HG03159 (cell line): ENCODE measurements around the gene SMARCD2.

Experiments
- ATAC-seq: cut with Tn5 transposase; IDR thresholded peaks from one replicate; pipeline ENCODE4 v1.9.1; 2021; ENCODE audit warnings: mild to moderate bottlenecking, moderate library complexity; ENCODE audit not compliant: unreplicated experiment

Gene SMARCD2

DNA sequence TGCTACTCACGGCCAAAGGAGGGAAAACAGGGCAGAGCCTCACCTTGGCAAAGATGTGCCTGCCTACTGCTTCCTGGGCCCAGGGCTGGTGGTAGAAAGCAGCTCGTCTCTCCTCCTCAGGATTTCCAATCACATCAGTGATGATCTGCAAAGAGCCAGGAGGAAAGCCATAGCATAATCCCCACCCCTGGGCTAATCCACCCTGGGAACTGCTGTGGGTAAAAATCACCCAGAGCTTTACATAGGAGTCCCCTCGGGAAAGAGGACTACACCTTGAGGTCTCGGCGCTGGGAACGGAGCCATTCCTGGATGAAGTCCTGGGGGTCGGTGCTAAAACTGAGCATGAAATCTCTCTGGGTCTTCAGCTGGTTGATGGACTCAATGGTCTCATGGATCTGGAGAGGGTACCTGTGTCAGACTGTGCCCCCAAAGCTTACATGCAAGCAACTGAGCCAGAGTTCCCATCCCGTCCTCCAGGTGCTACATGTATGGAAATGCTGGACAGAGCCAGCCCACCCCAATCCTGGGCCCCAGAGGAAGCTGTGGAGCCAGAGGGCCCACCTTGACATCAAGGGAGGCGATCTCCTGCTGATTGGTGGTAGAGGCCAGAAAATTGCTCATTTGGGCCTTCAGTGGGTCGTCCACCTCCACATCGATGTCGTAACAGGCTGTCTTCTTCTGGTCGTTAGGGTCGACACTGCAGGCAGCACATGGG is 9.3 kb downstream of the SMARCD2 start:
- ATAC-seq = no peak

DNA sequence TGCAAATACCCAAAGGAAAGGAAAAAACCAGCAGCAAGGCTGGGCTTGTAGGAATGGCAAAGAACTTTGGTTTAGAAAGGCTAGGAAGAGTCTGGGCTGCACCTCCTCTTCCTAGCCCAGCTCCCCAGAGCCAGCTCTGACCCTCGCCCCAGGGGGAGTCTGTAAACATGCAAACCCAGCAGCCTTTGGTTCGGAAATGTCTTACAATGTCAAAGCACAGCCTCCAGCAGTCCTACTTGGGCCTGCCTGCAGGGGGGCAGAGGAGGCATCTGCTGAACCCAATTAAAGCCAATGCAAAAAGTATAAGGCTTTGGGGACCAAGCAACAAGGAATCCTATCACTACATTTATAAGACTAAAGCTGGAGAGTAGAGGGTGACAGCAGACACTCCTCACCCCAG is 10.0 kb downstream of the SMARCD2 start:
- no peak for ATAC-seq

DNA sequence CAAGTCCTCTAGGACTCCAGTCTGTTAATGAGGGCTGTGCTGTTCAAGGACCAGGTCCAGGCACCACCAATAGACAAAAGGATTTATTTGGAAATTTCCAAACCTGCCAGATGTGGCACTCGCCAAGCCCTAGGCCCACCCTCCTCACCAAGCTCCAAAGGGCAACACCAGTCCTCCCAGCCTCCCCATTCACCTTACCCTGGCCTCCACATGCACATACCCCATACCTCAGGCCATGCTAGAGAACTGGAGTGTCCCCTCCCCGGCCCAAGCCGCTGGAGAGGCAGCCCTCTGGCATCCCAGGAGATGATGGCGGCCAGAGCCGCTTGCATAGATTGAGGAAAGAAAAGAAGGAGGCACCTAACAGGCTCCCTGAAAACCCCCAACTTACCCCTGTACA is 10.5 kb downstream of the SMARCD2 start:
- ATAC-seq = no peak

DNA sequence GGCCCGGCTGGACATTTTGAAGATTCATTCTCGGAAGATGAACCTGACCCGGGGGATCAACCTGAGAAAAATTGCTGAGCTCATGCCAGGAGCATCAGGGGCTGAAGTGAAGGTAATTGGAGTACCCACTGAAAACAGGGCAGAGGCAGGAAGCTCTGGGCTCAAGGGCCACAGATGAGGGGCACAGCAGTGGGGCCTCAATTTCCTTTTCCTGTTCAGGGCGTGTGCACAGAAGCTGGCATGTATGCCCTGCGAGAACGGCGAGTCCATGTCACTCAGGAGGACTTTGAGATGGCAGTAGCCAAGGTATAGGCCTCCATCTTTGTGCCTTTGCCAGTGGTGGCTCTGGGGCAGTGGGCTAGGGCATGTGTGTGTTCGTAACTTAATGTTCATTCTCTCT is 11.0 kb downstream of the SMARCD2 start:
- ATAC-seq = no peak

DNA sequence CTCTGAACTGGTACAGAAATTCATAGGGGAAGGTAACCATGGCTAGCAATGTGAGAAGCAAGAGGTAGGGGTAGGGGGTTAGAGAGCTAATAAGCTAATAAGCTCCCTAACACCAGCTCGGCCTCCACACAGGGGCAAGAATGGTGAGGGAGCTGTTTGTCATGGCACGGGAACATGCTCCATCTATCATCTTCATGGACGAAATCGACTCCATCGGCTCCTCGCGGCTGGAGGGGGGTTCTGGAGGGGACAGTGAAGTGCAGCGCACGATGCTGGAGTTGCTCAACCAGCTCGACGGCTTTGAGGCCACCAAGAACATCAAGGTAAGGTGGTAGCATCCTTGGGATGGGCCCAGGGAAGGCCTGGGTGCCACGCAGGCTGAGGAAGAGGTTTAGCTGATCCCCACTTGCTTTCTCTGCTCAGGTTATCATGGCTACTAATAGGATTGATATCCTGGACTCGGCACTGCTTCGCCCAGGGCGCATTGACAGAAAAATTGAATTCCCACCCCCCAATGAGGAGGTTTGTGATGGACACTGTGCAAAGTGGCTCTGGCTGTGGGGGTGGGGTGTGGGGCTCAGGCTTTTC is 11.5 kb downstream of the SMARCD2 start:
- no peak for ATAC-seq

DNA sequence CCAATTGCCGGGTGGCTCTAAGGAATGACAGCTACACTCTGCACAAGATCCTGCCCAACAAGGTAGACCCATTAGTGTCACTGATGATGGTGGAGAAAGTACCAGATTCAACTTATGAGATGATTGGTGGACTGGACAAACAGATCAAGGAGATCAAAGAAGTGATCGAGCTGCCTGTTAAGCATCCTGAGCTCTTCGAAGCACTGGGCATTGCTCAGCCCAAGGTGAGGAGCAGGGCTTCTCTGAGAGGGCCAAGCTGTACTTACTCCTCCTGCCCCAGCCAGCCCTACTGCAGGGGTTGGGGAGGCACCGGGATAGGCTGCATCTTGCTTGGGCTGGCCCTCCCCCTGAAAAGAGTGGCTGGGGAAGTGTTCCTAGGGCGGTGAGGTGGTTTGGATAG is 12.2 kb downstream of the SMARCD2 start:
- ATAC-seq = no peak

DNA sequence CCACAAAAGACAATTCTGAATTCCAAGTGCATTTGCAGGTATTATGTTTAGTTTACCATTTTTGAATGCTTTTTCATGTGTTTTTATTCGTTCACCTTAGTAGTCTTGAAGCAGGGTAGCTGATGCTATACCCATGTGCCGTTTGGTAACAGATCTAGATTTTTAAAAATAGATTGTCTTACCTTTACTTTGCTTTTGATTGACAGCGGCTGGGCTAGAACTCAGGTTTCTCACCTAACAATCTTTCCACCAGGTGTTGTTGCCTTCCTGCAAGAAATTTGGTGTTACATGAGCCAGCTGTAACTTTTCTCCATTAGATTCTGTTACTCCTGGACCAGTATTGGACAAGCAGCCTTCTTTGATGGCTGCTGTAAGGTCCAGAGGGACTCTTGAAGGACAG is 13.5 kb downstream of the SMARCD2 start:
- ATAC-seq = no peak

DNA sequence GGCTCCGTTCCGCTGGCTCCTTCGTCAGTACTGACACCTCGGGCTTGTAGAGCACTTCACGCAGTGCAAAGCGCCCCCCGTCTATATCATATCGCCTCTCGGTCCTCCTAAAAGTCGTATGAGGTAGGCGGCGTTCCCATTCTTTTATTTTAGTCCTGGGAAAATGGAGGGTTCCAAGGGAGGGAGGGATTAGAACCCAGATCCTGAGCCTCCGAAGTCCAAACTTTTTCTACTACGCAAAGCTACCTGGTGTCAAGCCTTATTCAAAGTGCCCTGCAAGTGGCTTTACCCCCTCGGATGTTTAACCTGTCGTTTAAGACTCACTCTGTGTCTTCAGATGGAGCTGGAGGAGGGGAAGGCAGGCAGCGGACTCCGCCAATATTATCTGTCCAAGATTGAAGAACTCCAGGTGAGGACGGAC is 14.7 kb downstream of the SMARCD2 start:
- no peak for ATAC-seq

DNA sequence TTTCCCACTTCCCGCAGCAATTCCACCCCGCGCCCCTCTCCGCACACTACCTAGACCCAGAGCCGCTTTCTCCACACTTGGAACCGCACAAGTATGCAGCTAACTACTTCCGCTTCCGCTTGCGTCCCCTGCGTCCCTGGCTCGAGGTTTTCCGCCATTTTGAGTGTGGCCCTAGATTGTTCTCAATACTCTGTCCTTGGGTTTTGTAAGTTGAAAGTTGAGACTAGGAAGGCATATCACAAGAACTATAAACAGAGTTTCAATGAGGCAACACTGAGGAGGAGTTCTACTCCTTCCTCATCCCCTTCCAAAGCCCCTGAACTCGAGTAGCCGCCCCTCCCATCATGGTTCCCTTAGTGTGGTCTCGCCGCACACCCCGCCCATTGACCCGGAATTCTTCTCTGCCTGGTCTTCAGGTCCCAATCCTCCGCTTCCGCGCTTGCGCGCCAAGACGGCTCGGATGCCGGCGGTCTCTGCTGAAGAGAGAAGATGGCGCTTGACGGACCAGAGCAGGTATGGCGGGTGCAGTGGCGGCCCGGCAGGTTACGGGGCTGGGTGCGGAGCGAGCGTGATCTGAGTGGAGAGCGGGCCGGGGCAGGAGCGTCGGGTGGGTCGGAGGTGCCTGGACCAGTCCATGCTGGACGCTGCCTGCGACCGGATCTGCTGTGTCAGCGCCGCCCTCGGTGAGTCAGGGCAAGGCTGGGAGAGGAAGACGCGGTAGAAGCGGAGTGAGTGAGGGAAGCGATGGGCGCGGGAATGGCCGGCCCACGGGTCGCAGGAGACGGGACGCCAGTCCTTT is 15.3 kb downstream of the SMARCD2 start, which contains the start of the genes FTSJ3 and PSMC5:
Gene FTSJ3 (minus strand): TSS at position 662 of the 799 bp plus-strand sequence. CDS start 761 bp downstream, outside the sequence.
Gene PSMC5 (plus strand): TSS at position 430 of the 799 bp plus-strand sequence. CDS start 60 bp downstream, at position 490.
- peak; percentile 79 for ATAC-seq

DNA sequence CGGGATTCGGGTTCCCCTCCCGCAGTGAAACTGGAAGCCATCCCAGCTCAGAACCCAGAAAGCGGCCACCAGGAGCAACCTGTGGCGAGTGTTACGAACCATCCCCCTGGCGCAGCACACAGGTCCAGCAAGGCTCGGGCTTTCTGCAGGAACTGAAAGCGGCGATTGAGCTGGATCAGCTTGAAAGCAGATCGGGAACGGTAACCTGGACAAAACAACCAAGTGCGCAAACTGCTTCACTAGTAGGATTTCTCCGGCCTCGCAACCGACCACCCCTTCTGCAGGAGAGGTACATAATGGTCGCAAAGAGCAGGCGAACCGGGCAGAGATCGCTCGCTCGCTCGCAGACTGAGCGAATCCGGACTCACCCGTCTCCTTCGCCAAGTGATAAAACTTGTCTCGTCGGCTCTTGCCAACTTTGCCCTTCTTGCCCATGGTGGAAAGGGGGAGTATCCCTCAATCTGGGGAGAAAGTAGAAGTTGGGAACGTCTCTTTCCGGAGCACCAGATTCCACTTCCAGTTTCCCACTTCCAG is 15.9 kb downstream of the SMARCD2 start:
- ATAC-seq = peak; percentile 8

DNA sequence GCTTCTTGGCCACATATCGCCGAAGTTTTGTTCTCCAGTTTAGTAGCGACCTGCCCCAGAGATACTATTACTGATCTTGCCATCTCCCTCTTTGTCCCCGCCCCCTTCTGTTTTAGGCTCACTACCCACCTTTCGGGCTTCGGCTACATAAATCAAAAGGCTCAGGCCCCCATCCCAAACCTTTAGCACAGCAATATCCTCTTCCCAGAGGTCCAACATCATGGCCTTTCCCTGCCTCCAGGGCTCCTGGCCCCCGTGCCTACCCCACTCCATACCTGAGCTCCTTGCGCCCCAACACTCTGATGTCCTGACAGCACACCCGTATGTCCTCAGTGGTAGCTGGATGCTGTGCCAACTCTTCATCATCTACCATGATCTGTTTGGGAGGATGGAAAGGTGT is 18.1 kb downstream of the SMARCD2 start:
- no peak for ATAC-seq

DNA sequence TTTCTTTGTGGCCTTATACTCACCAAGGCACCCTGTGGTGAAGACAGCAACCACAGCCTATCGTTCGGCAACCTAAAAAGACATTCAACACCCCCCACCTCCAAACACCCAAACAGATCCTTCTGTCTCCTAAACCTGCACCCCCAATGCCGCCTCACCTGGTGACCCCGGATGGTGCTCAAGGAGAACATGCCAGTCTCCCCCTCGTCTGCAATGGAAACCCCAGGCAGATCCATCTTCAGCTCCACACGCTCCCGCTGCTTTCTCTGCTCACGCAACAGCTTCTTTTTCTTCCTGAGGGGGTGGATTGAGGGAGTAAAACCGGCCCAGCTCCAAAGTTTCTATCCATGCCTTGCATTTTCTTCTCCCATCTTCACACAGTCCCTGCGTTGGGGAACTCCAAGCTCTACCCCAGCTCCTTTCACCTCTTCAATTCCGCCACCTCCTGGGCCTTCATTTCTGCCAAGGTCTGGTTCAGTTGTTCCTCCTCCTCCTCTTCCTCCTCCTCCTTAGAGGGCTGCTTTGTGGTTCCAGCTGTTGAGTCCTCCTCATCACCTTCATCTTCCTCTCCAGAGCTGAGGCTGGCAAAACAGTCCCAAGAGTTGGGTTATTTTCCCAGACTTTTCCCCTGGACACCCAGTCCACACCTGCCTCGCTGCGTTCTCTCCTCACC is 18.7 kb downstream of the SMARCD2 start:
- ATAC-seq = no peak

DNA sequence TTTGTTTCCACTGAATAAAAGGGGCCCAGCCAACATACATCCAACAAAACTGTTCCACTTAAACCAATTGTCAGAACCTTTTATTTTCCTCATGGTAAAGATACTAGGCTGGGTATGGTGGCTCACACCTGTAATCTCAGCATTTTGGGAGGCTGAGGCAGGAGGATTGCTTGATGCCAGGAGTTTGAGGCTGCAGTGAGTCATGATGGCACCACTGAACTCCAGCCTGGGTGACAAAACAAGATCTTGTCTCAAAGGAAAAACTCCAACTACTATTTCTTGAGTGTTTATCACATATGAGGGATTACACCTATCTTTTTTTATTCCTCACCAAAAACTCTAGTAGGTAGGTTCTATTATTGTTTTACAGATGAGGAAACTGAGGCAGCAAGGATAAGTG is 19.9 kb downstream of the SMARCD2 start:
- ATAC-seq = no peak

DNA sequence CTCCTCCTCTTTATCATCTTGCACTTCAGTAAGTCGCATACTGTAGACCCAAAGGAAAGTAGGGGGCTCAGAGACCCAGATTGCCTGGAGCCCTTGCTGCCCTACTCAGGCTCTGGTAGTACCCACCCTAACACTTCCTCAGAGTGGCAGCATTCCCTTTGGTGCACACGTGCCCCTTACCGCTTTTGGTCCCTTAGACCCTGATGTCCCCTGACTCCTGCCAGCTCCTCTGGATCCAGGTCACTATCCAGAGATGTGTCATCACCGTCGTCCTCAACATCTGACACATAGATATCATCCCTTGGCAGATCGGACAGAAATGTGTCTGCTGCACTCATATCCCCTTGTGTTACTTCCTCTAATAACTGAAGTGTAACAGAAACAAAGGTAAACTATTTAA is 20.7 kb downstream of the SMARCD2 start:
- ATAC-seq = no peak

DNA sequence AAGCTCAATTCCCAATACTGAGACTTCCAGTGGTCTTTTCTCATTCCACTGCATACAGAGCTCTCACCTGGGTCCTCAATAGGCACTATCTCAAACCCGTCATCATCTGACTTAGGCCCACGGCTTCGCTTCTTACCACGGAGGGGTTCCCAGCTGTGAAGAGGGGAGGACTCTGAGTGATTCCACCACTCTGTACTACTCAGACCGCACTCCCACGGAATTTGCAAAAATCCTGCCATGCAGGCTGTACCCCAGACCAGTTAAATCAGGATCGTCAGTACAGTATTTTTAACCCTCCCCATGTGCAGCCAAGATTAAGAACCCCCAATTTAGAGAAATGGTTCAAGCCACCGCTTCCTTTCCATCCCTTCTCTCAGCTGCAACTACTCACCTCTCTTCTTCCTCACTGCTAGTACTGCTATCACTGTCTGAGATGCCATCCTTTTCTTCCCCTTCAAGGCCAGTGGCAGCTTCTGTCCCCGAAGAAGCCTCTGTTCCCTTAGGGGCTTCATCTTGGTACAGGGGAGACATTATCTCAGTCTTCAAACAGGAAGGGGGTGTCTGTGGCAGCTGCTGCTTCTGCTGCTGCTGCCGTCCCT is 21.4 kb downstream of the SMARCD2 start:
- ATAC-seq = no peak

DNA sequence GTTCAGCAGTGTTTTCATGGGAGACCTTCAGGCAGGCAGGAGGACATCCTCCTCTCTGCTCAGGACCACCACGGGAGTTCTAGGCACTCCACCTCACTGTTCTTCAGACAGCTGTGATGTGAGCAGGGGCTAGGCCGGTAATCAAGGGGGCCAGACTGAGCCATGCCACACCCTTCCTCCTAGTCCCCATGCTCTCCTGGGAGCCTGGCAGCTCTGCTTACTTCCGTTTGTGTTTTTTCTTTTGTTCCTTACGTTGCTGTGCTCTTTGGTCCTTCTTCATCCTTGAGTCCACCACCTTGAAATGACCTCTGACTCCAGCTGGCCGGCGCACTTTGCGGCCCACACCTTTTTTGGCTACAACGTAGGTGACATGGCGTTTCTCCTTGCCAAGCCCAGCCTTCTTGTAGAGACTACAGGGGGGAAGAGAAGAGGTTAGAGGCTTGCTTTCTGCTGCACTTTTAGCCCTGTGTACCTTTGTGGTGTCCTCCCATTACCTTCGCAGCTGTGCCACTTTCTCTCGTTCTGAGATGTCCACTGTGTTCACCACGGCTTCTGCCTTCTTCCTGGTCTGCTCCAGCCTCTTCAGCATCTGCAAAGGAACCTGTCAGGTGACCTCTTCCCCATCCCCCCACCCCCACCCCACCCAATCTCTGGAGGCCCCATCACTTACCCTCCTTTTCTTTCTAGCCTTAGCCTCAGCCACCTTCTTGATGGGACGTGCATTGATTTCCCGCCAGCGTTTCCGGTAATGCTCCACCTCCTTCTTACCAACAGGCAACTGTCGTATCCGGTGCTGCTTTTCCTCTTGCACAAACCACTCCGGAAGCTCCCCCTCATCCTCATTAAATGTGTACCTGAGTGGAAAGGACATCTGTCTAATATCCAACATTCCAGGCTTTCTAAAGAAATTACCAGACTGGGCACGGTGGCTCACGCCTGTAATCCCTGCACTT is 22.6 kb downstream of the SMARCD2 start:
- no peak for ATAC-seq

DNA sequence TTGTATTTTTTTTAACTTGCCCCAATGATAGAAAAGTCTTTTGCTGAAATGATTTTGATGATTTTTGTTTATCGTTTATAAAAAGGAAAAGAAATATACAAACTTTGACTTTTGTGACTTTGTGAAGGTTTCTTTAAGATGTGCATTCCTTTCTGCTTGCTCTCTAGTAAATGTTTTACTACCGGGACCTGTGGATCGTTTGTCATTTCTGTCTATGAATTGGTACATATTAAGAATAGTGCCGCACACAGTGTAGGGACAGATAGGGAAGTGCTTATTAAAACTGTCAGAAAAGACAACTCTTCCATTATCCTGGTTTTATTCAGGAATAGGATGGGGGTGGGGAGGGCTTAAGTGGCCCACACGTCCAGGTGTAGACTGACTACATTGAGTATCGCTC is 23.4 kb downstream of the SMARCD2 start:
- no peak for ATAC-seq

DNA sequence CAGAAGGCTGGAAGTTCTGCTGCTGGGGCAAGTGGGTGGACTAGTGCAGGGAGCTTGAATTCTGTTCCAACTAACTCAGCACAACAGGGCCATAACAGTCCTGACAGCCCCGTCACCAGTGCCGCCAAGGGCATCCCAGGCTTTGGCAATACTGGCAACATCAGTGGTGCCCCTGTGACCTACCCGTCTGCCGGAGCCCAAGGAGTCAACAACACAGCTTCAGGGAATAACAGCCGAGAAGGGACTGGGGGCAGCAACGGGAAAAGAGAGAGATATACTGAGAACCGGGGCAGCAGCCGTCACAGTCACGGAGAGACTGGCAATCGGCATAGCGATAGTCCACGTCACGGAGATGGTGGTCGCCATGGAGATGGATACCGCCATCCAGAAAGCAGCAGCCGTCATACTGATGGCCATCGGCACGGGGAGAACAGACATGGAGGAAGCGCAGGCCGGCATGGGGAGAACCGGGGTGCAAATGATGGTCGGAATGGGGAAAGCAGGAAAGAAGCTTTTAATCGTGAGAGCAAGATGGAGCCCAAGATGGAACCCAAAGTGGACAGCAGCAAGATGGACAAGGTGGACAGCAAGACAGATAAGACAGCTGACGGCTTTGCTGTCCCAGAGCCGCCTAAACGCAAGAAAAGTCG is 24.6 kb downstream of the SMARCD2 start:
- ATAC-seq = no peak

DNA sequence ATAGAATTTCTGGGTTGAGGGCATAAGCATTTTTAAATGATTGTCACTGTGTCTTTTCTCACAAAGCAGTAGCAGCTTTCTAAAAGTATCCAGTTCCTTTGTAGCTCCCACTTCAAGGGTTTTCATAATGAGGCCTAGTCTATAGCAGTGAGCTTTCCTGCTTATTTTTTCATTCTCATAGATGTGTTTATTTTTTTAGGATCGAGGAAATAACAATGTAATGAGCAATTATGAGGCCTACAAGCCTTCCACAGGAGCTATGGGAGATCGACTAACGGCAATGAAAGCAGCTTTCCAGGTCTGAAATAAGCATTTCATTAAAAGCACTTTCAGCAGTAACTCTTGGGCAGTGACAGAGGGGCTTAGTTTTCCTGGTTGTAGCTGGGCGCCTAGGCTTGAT is 25.8 kb downstream of the SMARCD2 start:
- ATAC-seq = no peak
